ENCODE results near the gene TTC14.

TTC14 gene

GRCh38 chr3:180633722-180634121 is 31.8 kb downstream of the TTC14 start:
- no peak for DNase-seq (ENCODE audit: low read depth)

- DNase-seq (ENCODE audit: low read depth), result no peak
Measured at GRCh38 chr3:180640987-180641386, 39.0 kb downstream of the TTC14 start.

- no peak for DNase-seq (ENCODE audit: low read depth)
Measured at GRCh38 chr3:180646187-180646790, 44.3 kb downstream of the TTC14 start.

DNA sequence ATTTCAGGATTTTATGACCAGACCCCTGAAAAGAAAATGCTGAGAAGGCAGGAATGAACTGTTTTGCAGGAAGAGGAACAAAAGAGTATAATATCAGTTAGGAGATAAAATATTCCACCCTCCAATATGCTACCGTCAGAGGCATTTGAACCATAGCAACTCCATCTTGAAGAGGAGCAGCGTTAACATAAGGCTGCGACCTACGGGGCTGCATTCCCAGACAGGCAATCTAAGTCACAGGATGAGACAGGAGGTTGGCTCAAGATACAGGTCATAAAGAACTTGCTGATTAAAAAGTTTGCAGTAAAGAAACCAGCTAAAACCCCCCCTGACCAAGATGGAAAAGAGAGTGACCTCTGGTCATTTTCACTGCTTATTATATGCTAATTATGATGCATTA is 54.4 kb downstream of the TTC14 start:
- DNase-seq (ENCODE audit: low read depth), result no peak

DNA sequence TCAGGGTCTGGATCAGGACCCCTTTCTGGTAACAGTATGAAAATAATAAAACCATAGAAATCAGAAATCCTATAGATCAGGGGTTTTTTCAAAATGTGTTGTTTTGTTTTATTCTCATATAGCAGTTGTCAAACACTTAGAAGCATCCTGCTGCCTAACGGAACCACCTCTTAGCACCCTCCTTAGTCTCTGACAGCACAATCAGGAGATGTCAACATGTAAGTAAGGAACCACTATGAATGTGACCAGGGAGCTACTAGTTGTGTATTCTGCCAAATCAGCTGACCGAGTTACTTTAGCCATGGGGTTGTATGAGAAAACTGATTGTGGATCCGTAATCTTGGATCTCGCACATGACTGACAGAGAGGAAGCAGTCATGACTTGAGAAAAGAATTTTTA is 55.1 kb downstream of the TTC14 start:
- no peak for DNase-seq (ENCODE audit: low read depth)

All from fibroblast of gingiva (primary cell).